MG63 (cell line): ENCODE results near the gene TEX2. TPM values are rescaled to one million over a fixed set of nuclear protein-coding genes. Genes with fewer than 3 reads are reported as not detected.
A peak's percentile ranks its signal among the peaks of the same experiment; 100 is the strongest.
"Not testable (repeated sequence)": the region's sequence is repeated elsewhere in the genome, so short reads cannot be mapped to it uniquely, and the experiment has no call there.

Experiments used
- DNase-seq: peaks from one replicate; pipeline ENCODE4 v3.0.0-alpha.2; 2020
- H3K27me3 ChIP-seq: fragments of 250-450 bp; sonication (Bioruptor Pico); 2 replicates; pipeline ENCODE4 v1.5.1; 2020; ENCODE audit warnings: mild to moderate bottlenecking, moderate library complexity
- H3K36me3 ChIP-seq: fragments of 250-450 bp; sonication (Bioruptor Pico); 2 replicates; pipeline ENCODE4 v1.5.1; 2020; ENCODE audit warnings: mild to moderate bottlenecking, moderate library complexity
- H3K4me3 ChIP-seq: fragments of 250-450 bp; sonication (Bioruptor Pico); 2 replicates; pipeline ENCODE4 v1.5.1; 2020; ENCODE audit warnings: mild to moderate bottlenecking, moderate library complexity
- H3K9me3 ChIP-seq: fragments of 250-450 bp; sonication (Bioruptor Pico); 2 replicates; pipeline ENCODE4 v1.5.1; 2020; ENCODE audit warnings: mild to moderate bottlenecking, moderate library complexity
- total RNA-seq: library from RNA; depleted of rRNA; stranded (reverse); fragments of >200 nt; shearing (Covaris generic); gene quantifications from 2 replicates; pipeline ENCODE4 v1.2.3, GENCODE V29; 2014; ENCODE audit warnings: low replicate concordance

TEX2 gene
- total RNA-seq, 1 experiment from 2014 or later, result 17.2 TPM

DNA sequence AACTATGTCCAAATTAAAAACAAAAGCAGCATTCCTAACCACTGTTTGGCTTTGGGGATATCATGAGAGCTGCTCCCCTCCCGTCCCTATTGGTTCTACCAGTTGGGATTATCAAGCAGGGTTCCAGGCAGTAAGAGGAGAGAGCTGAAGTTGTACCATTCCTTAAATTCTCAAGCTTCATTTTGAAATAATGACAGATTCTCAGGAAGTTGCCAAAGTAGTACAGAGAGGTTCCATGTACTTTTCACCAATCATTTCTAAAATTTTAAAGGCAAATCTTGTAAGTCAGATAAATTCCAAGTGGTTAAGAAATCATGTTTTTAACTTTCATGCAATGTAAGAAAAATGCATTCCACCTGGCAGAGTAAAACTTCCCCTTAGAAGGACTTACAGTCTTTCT lies 36.9 kb downstream of the TEX2 start:
- Histone ChIP-seq H3K36me3 (no peaks in the 10 kb centered on the region), H3K4me3 (no peak overlapping the region), H3K27me3 (no peaks in the 10 kb centered on the region), H3K9me3 (no peaks in the 10 kb centered on the region)
- no peak for DNase-seq

DNA sequence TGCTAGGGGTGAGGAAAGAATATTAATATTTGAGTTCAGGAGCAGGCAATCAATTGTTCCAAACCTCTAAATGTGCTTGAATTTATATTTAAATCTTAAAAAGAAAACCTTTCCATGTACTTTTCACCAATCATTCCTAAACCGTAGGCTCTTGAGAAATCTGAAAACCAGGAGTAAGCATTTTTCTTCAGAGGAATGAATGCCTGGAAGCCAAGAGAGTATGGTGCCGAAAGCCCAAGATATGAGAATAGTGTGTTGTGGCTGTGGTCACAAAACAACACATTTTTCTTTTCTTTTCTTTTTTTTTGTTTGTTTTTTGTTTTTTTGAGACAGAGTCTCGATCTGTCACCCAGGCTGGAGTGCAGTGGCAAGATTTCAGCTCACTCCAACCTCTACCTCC lies 37.6 kb downstream of the TEX2 start:
- H3K36me3 ChIP-seq, result no peaks in the 10 kb centered on the region
- no peak overlapping the region for H3K4me3 ChIP-seq
- no peaks in the 10 kb centered on the region for H3K9me3 ChIP-seq
- no peaks in the 10 kb centered on the region for H3K27me3 ChIP-seq
- no peak for DNase-seq

DNA sequence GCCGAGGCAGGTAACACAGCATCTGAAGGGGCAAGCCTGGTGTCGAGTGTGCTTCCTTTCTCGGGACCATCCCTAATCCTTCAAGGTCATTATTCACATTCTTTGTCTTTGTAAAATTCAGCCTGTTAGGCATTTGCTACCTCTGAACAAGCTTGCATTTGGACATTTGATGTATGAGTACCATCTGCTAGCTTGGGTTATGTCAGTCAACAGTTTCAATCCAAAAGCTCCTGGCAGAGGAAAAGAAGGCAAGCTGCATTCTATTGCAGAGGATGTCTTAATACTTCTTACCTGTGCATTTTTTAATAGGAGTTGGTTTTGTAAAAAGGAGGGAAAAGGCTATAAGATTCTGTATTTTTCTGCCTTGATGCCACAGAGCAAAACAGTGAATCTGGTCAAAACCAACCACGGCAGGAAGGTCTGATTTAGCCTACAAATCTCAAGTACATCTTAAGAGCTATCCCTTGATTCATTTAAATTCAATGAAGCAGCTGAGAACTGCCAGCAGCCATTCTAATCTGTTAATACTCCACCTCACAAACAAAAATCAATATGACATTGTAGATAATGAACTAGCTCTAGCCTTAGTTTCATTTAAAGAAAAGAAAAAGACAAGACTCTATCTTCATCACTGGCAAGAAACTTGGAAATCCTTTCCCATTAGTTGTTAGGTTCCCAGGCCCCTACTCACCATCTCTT lies 39.0 kb downstream of the TEX2 start:
- no peaks in the 10 kb centered on the region for H3K27me3 ChIP-seq
- DNase-seq, result no peak
- H3K9me3 ChIP-seq, result no peaks in the 10 kb centered on the region
- H3K4me3 ChIP-seq, result no peak overlapping the region
- H3K36me3 ChIP-seq, result no peaks in the 10 kb centered on the region

DNA sequence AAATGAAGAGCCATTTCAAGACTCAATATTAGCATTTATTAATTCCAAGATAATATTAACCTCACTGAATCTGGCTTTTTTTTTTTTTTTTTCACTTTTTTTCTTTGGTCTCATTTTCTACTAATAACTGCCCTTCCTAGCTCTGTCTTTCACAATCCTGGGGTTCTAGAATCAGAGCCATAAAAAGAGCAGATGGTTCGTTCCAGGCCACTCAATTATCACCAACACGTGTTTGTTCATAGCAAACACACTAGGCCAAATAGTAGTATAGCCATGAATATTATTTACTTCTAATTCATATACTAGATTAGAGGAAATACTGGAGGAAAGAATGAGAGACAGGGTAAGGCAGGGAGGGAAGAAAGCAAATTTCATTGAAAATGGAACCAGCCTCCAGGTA lies 39.8 kb downstream of the TEX2 start:
- H3K9me3 ChIP-seq, result no peaks in the 10 kb centered on the region
- H3K4me3 ChIP-seq, result no peak overlapping the region
- DNase-seq, result no peak
- H3K27me3 ChIP-seq, result no peaks in the 10 kb centered on the region
- no peaks in the 10 kb centered on the region for H3K36me3 ChIP-seq

DNA sequence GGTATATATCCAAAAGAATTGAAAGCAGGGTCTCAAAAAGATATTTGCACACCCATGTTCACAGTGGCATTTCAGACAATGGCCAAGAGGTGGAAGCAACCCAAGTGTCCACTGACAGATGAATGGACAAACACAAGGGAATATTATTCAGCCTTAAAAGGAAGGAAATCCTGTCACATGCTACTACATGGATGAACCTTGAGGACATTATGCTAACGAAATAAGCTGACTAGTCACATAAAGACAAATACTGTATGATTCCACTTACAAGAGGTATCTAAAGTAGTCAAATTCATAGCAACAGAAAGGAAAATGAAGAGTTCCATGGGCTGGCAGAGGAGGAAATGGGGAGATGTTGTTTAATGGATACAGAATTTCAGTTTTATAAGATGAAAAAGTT lies 41.4 kb downstream of the TEX2 start:
- Histone ChIP-seq H3K4me3 (no peak overlapping the region), H3K9me3 (no peaks in the 10 kb centered on the region), H3K36me3 (no peaks in the 10 kb centered on the region), H3K27me3 (no peaks in the 10 kb centered on the region)
- no peak for DNase-seq

DNA sequence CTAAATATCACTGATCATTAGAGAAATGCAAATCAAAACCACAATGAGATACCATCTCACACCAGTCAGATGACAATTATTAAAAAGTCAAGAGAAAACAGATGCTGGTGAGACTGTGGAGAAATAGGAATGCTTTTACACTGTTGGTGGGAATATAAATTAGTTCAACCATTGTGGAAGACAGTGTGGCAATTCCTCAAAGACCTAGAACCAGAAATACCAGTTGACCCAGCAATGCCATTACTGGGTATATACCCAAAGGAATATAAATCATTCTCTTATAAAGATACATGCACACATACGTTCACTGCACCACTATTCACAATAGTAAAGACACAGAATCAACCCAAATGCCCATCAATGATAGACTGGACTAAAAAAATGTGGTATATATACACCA lies 42.5 kb downstream of the TEX2 start:
- H3K9me3 ChIP-seq, DNase-seq, H3K27me3 ChIP-seq, H3K4me3 ChIP-seq, H3K36me3 ChIP-seq: not testable (repeated sequence)

DNA sequence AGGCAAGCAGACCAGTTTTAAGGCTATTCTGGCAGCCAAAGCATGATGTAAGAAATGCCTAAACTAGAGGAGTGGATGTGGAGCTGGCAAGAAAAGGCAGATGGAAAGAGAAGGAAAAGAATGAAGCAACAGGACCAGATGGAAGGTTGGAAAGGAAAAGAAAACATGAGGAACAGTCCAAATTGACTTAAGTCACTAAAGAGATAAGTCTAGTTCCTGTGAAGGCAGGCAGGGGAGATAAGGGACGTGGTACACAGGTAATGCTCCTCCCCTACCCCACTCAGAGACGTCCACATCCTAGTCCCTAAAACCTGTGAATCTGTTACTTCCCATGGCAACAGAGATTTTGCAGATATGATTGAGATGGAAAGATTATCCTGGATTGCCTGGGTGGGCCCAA lies 43.5 kb downstream of the TEX2 start:
- Histone ChIP-seq H3K4me3 (no peak overlapping the region), H3K9me3 (no peaks in the 10 kb centered on the region), H3K27me3 (no peaks in the 10 kb centered on the region), H3K36me3 (no peaks in the 10 kb centered on the region)
- no peak for DNase-seq

DNA sequence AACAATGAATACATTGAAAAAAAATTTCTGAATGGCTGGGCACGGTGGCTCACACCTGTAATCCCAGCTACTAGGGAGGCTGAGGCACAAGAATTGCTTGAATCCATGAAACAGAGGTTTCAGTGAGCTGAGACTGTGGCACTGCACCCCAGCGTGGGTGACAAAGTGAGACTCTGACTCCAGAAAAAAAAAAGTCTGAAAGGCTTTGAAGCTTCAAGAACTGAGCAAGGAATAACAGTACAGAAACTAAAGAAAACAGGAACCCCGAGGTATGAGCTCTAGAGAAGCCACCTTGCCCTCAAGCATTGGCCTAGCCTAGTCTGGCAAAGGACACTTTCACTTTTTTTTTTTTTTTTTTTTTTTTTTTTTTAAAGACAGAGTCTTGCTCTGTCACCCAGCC lies 45.0 kb downstream of the TEX2 start:
- H3K9me3 ChIP-seq, result no peaks in the 10 kb centered on the region
- no peaks in the 10 kb centered on the region; the same call in 1 of the 2 replicates for H3K36me3 ChIP-seq
- H3K4me3 ChIP-seq, result no peak overlapping the region
- DNase-seq, result no peak
- H3K27me3 ChIP-seq, result no peaks in the 10 kb centered on the region

DNA sequence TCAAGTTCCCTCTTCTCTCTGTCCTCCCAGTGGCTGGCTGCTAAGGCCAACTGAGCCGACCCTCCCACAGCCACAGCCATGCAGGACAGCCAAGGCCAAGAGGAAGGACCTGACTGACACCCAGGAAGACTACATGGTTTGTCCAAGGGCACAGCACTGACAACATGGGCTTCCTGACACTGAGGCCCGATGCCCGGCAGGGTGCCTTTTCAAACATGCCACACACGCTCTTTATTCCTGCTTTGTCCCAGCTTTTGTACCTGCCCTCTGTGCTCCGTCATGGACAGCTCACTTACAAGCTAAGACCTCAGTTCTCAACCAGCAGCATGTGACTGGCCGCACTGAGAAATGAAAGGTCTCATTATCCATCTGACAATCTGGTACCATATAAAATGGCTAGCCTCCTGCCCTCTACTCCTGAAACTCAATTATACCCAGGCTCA lies 45.8 kb downstream of the TEX2 start:
- H3K4me3 ChIP-seq, result no peak overlapping the region

DNA sequence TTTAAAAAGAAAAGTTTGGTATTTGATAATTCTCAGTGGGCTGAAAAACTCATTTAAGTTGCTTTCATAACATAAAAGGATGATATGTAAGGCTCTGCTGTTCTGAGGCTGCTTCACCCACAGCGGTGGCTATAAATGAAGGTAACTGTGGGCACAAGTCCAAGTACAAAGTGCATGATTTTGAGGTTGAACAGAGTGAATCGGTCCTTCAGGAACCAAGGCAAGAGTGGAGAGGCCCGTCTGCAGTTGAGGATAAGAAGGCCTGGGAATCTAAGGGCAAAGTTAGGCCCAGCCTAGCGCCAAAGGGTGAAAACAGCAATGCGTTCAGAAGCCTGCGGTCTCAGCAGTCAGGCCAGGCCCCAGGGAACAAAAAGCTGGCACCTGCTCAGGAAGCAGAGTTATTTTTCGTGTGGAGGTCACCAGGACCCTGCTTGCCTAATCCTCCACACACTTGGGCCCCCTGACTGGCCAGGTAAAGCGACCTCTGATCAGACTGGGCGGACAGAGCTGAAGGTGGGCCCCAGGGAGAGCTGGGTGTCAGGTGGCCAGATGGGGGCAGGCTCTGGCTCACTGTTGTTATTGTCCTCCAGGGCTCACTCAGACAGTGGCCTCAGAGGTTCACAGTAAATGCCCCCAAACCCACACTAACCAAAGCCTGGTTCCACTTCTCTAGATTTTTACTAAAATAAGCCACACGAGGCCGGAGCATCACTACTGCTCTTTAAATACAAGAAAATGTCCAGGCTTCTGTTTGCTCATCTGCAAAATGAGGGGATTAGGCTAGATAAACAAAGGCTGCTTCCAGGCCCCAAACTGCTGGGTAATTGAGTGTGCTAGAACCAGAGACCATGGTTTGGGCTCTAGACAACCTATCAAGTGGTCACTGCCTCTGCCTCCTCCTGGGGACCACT lies 46.5 kb downstream of the TEX2 start:
- no peak overlapping the region for H3K4me3 ChIP-seq
- H3K9me3 ChIP-seq, result no peaks in the 10 kb centered on the region
- peak; percentile 30 for DNase-seq

More for the DNA sequence above, 45.8 kb downstream of the TEX2 start:
- no peaks in the 10 kb centered on the region; the same call in 1 of the 2 replicates for H3K36me3 ChIP-seq
- no peaks in the 10 kb centered on the region for H3K9me3 ChIP-seq
- no peak for DNase-seq
- H3K27me3 ChIP-seq, result no peaks in the 10 kb centered on the region

DNA sequence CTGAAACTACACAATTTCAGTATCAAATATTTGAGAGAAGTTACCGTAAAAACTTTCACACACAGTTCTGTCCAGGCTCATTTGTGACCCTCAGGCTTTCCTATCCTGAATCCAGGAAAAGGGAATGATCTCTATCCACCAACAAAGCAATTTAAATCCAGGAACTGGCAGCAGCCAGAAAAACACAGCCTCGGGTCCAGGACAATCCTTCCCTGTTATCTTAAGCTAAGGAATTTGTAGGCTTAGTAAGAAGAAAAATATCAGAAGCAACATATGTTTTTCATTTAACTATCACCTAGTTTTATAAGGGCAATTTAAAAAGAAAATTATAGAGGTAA lies 47.1 kb downstream of the TEX2 start:
- no peak overlapping the region for H3K4me3 ChIP-seq
- H3K27me3 ChIP-seq, result no peaks in the 10 kb centered on the region
- no peaks in the 10 kb centered on the region for H3K9me3 ChIP-seq
- peaks cover 2% of the 10 kb centered on the region; the same call in 1 of the 2 replicates for H3K36me3 ChIP-seq
- DNase-seq, result no peak

More for the DNA sequence above, 46.5 kb downstream of the TEX2 start:
- Histone ChIP-seq H3K27me3 (no peaks in the 10 kb centered on the region), H3K36me3 (peaks cover 2% of the 10 kb centered on the region; the same call in 1 of the 2 replicates)

DNA sequence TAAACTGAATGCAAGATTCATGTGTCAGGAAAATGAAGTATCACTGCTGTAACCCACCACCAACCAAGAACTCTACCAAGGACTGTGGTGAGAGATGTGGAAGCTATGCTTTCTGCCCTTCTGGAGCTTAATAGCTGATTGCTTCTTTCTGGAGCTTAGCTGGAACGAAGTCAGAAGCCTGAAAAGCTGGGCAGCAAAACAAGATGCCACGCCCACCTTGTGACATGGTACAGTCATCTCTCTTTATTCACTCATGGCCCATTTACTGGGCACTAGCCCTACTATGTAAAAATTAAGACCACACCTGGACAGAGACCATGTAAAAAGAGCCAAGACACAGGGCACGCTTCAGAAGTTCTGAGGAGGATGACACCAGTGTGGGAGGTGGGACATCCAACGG lies 48.1 kb downstream of the TEX2 start:
- Histone ChIP-seq H3K36me3 (peaks cover 2% of the 10 kb centered on the region; the same call in 1 of the 2 replicates), H3K27me3 (no peaks in the 10 kb centered on the region), H3K9me3 (no peaks in the 10 kb centered on the region), H3K4me3 (no peak overlapping the region)
- no peak for DNase-seq

DNA sequence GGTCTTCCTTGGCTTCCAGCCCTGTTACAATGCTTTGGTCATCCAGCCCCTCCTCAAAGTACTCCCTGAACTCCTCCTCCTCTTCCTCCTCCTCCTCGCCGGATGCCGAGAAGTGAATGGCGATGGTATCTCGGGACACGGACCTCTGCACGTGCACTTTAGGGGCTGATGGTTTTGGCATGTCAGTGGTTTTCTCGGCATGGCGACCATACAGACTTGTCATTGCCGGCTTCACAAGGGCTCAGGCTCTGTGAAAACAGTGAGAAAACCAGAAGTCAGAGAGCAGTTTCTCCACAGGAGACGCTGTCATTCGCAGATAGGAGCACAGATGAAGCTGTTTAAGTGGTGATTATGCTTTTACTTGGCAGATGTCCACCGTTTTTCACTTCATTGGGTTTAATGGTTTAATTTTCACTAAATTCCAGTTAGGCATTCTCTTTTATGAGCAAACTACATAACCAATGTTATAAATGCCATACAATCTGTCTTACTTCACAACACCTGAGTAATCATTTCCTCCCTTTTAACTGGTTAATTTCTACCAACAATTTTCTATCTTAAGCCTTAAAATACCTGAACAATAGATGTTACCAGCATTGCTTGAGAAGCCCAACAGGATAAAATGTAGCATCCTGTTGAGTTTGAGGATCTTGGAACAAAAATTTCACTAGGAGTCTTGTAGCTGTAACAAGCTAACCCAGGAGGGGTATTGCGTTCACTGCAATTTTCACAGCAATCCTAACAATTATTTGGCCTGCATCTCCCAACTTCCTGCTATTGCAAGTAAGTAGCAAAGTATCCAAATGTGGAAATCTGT lies 48.9 kb downstream of the TEX2 start:
- no peaks in the 10 kb centered on the region for H3K27me3 ChIP-seq
- H3K9me3 ChIP-seq, result no peaks in the 10 kb centered on the region
- no peak overlapping the region for H3K4me3 ChIP-seq
- H3K36me3 ChIP-seq, result peaks cover 2% of the 10 kb centered on the region; the same call in 1 of the 2 replicates
- no peak for DNase-seq

DNA sequence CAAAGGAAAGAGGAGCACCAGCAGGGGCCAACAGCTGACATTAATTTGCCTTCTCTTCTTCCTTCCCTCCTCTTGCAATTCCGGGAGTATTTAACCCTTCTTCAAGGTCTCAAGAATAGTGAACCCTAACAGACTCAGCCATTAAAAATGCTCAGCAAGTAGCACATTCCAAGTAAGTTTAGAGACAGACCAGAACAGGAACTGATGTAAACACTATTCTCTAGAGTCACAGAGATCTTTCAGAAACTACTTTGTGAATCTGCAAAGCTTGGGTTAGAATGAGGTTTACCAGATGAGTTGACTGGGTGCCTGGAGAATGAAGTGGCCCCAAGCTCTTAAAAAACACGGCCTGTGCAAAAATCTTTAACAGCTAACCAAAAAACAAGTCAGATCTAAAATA lies 50.9 kb downstream of the TEX2 start:
- Histone ChIP-seq H3K9me3 (no peaks in the 10 kb centered on the region), H3K4me3 (no peak overlapping the region), H3K27me3 (no peaks in the 10 kb centered on the region), H3K36me3 (peaks cover 2% of the 10 kb centered on the region; the same call in 1 of the 2 replicates)
- no peak for DNase-seq

DNA sequence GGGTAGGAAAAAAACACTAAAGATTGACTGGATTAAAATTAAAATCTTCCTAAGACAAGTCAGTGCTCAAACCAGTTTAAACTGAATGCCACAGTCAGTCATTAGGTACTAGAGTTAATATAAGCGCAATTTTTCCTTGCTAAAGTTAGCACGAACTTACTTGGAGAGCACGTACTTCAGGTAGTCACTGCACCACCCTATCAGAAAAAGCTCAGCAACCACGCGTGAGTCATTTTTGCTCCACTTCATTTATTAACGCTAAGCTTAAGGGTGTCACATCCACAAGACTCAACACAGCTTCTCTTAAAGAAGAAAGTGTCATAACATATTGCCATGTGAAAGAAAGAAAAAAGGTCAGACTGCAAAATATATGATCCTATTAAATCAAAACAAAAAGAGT lies 53.1 kb downstream of the TEX2 start:
- peaks cover 2% of the 10 kb centered on the region; the same call in 1 of the 2 replicates for H3K36me3 ChIP-seq
- H3K27me3 ChIP-seq, result no peaks in the 10 kb centered on the region
- DNase-seq, result no peak
- no peak overlapping the region for H3K4me3 ChIP-seq
- H3K9me3 ChIP-seq, result no peaks in the 10 kb centered on the region

DNA sequence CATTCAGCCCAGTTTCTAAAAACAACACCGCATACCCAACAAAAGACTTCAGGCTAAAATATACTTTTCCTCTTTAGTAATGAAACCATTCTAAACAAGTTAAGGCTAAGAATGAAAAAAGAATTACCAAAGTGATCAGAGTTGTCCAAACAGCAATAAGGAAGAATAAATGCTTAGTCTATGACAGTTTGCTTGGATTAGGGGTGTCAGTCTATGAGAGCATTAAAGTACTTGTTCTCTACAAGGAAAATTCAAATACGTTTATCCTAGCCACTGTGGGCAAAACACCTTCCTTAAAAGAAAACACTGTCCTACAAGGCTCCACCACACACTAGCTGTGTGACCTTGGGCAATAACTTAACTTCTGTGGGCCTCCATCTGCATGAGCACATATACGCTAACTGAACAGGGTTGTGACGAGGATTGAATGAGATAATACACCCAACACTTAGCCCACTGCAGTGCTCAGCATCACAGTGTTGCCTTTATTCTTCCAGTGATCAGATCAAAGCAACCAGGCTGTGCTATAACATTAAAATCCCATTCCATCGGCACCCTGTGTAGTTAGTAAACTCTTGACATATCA lies 53.6 kb downstream of the TEX2 start:
- Histone ChIP-seq H3K27me3 (no peaks in the 10 kb centered on the region), H3K9me3 (no peaks in the 10 kb centered on the region), H3K4me3 (no peak overlapping the region), H3K36me3 (peaks cover 2% of the 10 kb centered on the region; the same call in 1 of the 2 replicates)
- no peak for DNase-seq

DNA sequence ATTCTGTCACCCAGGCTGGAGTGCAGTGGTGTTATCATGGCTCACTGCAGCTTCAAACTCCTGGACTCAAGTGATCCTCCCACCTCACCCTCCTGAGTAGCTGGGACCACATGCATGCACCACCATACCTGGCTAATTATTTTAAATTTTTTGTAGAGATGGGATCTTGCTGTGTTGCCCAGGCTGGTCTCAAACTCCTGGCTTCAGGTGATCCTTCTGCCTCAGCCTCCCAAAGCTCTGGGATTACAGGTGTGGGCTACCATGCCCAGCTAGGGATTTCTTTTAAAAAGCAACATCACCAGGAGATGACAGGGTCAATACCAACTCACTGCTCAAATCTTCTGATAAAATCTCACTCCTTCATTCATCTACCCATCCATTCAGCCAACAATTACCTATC lies 54.4 kb downstream of the TEX2 start:
- not testable (repeated sequence) for H3K36me3 ChIP-seq, H3K9me3 ChIP-seq, DNase-seq, H3K27me3 ChIP-seq, H3K4me3 ChIP-seq
